Measurements from ENCODE around the gene GTPBP3. TPM values are rescaled to one million over a fixed set of nuclear protein-coding genes. Genes with fewer than 3 reads are reported as not detected.
A peak's percentile ranks its signal among the peaks of the same experiment; 100 is the strongest.

The GTPBP3 gene
- 10 to 100 TPM; 20.7 to 72.5 TPM for total RNA-seq

- H3K4me3 ChIP-seq, result peak within 1 kb of the TSS; percentile 96
- no peak for TF ChIP-seq CTCF (IDR thresholded peaks at IDR 0.05)
- peak within 1 kb of the TSS; percentile 90 to 97 for H3K27ac ChIP-seq
- DNase-seq (ENCODE audit: low spot score) (peak; percentile 96), ATAC-seq (ENCODE audit: insufficient number of reproducible peaks, low FRiP score, low read depth) (peak; percentile 93)
- peaks cover 7% of the 10 kb centered on the region for H3K36me3 ChIP-seq
- peaks cover 20 to 41% of the 10 kb centered on the region in 2 donors for H3K4me1 ChIP-seq (ENCODE audit: control insufficient read depth in 1 of 2, low read depth in 2 of 2)
- H3K27me3 ChIP-seq (replicated peaks; ENCODE audit: insufficient read depth), result no peaks in the 10 kb centered on the region
- H3K9me3 ChIP-seq, result no peaks in the 10 kb centered on the region
These were observed at the start of gene GTPBP3 for GRCh38 chr19:17336872-17337674. TSS of gene GTPBP3 (plus strand) at chr19:17337553. CDS start at chr19:17337612, 59 bp downstream.

GRCh38 chr19:17289489-17289888, 47.9 kb upstream of the GTPBP3 start:
- Histone ChIP-seq H3K36me3 (no peaks in the 10 kb centered on the region), H3K4me1 (ENCODE audit: control insufficient read depth in 1 of 2, low read depth in 2 of 2) (peaks cover 0 to 5% of the 10 kb centered on the region in 2 donors), H3K27me3 (replicated peaks; ENCODE audit: insufficient read depth) (no peaks in the 10 kb centered on the region), H3K27ac (no peak overlapping the region), H3K4me3 (no peak overlapping the region), H3K9me3 (no peaks in the 10 kb centered on the region)
- no peak for TF ChIP-seq CTCF (IDR thresholded peaks at IDR 0.05)
- ATAC-seq (ENCODE audit: insufficient number of reproducible peaks, low FRiP score, low read depth), result no peak
- DNase-seq (ENCODE audit: low spot score), result no peak

GRCh38 chr19:17292301-17293074, 44.9 kb upstream of the GTPBP3 start:
- Histone ChIP-seq H3K27me3 (replicated peaks; ENCODE audit: insufficient read depth) (no peaks in the 10 kb centered on the region), H3K36me3 (no peaks in the 10 kb centered on the region)

GRCh38 chr19:17293605-17294004, 43.7 kb upstream of the GTPBP3 start:
- Histone ChIP-seq H3K4me1 (ENCODE audit: control insufficient read depth in 1 of 2, low read depth in 2 of 2) (peaks cover 0 to 5% of the 10 kb centered on the region in 2 donors), H3K27me3 (replicated peaks; ENCODE audit: insufficient read depth) (no peaks in the 10 kb centered on the region), H3K36me3 (no peaks in the 10 kb centered on the region), H3K4me3 (no peak overlapping the region), H3K27ac (no peak overlapping the region), H3K9me3 (no peaks in the 10 kb centered on the region)
- no peak for TF ChIP-seq CTCF (IDR thresholded peaks at IDR 0.05)
- DNase-seq (ENCODE audit: low spot score) (no peak), ATAC-seq (ENCODE audit: insufficient number of reproducible peaks, low FRiP score, low read depth) (no peak)

More at GRCh38 chr19:17292301-17293074, 44.9 kb upstream of the GTPBP3 start:
- Histone ChIP-seq H3K9me3 (no peaks in the 10 kb centered on the region), H3K4me1 (ENCODE audit: control insufficient read depth in 1 of 2, low read depth in 2 of 2) (peaks cover 0 to 5% of the 10 kb centered on the region in 2 donors), H3K27ac (peak overlapping the region; percentile 51 to 59), H3K4me3 (peak overlapping the region; percentile 82)
- peak; percentile 56 for TF ChIP-seq CTCF (IDR thresholded peaks at IDR 0.05)
- ATAC-seq (ENCODE audit: insufficient number of reproducible peaks, low FRiP score, low read depth) (peak; percentile 72), DNase-seq (ENCODE audit: low spot score) (no peak)

Measured in thoracic aorta (tissue), 2 donors.